ENCODE data around the gene REEP1.

The REEP1 gene

DNA sequence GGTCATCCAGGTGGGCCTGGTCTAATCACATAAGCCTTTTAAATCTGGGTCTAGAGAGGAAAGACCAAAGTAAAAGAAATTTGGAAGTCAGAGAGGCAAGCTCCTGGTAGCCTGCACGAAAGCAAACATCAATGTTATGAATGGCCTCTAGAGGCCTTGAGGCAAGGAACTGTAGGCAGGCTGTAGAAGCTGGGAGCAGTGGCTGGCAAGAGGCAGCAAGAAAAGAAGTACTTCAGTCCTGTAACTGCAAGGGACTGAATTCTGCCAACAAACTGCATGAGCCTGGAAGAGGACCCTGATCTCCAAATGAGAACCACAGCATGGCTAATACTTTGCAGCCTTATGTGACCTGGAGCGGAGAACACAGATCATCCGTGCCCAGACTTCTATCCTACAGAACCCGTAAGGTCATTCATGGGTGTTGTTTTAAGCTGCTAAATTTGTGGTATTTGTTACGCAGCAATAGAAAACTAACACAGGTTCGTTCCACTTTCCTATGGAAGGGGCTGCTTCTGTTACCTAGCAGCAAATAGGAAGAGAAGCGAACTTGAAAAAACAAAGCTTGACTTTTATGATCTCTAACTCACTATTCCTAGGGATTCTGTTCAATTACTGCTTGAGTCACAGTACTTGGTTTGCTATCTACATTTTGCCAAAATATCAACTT is 143.4 kb downstream of the REEP1 start:
- DNase-seq, result no peak

DNA sequence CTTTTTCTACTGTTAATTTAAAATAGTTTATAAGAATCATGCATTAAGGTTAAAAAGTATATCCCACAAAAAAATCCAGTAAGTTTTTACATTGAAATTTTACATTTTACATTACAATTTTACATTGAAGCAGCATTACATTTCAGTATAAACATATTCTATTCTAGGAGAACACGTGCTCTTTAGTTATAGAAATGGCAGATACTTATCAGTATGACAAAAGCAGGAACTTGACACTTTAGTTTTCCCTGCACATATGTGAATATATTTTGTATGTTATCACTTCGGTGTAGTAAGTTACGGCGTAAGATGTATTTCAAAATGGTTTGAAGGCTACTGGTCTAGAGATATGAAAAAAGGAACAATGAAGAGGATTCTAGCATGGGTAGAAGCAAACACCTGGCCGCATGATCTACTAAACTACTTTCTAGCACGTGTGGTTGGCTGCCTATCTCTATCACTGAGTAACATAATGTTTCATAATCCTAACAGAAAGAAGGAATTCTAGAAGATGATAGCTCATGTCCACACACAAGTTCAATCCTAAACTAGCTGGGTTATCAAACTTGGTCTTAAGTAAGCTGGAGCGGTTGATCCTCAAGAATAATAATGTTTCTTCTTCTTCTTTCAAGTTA is 147.5 kb downstream of the REEP1 start:
- DNase-seq, result no peak

GRCh38 chr2:86186431-86186830 is 151.0 kb downstream of the REEP1 start:
- peak; percentile 24 to 71 for DNase-seq

DNA sequence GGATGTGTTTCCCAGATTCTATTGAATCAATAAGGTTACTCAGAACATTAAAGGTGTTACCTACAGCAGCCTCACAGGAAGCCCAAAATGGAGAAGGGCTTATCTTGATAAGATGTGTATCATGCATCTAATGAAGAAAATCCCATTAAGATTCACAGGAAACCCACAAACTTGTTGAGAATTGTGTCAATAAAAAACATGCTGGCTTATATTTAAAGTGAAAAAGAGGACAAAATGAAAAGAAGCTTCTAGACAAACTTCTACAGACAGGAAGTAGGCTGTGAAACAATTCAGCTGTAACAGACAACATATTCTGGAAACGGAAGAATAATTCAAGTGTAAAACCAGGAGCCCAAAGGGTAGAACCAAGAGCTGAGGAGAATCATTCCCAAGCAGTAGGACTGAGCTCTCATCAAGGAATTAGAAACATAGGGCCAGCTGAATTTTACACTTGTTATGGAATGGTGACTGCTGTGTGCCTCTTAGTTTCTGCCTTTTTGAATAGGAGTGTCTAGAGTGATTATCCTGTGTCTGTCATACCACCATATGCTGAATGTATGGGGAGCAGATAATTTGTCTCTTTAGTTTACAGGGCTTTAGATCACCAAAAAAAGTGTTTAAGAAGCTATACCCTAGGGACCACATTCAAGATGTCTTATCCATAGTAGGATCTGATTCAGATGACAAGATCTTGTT is 151.8 kb downstream of the REEP1 start:
- peak; percentile 36 to 64 for DNase-seq

DNA sequence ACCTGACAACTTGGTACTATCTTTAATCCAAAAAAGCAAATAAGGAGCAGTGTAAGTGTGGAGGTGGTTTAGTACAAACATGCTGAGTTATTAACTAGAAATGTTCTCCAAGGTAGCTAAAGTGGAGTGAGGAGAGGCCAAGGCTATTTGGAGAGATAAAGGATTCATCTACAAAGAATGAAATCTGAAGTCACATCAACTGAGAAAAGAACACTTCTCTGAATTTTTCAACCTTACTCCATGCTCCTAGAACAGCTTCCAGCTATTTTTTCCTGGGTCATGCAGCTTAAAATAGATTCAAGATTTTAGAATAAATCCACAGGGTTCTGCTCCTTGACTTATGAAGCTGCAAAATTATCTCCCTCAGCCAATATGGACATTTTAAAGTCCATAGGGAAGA is 160.8 kb downstream of the REEP1 start:
- no peak for DNase-seq

GRCh38 chr2:86175828-86176227 is 161.6 kb downstream of the REEP1 start:
- peak in 1 of 2 experiments; percentile 61 for DNase-seq

DNA sequence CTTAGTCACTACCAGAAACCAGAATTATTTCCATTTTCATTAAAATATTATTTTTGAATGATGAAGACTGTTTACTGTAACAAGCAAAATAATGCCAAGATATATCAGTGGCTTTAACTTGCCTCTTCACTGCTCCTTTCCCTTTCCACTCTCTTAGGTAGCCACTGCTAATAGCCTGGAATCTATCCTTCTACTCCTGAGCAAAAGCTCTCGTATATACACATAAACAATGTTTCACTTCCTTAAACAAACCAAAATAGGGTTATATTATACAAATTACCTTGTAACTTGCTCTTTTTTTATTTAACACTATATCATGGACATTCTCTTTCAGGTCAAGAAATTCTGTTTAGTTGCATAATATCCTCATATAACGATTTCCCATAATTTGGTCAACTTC is 163.0 kb downstream of the REEP1 start:
- DNase-seq, result no peak

- no peak for DNase-seq
Measured at GRCh38 chr2:86172610-86173009, 164.8 kb downstream of the REEP1 start.

GRCh38 chr2:86171295-86171694 is 166.1 kb downstream of the REEP1 start:
- no peak for DNase-seq

- no peak for DNase-seq
Measured at GRCh38 chr2:86170449-86170848, 167.0 kb downstream of the REEP1 start.
